ENCODE data around the gene XPO5.
"Not testable (repeated sequence)": the region's sequence is repeated elsewhere in the genome, so short reads cannot be mapped to it uniquely, and the experiment has no call there.

The XPO5 gene

GRCh38 chr6:43517505-43518357, 58.1 kb downstream of the XPO5 start:
- no peak for DNase-seq (ENCODE audit: low read depth)

GRCh38 chr6:43516697-43517504, 58.9 kb downstream of the XPO5 start, which contains the start of the genes POLR1C and YIPF3:
Gene POLR1C (plus strand): TSS chr6:43517089. CDS start chr6:43517110, 21 bp downstream.
Gene YIPF3 (minus strand): TSS chr6:43516926. CDS start chr6:43516807, 119 bp downstream.
- peak; percentile 94 for DNase-seq (ENCODE audit: low read depth)

DNA sequence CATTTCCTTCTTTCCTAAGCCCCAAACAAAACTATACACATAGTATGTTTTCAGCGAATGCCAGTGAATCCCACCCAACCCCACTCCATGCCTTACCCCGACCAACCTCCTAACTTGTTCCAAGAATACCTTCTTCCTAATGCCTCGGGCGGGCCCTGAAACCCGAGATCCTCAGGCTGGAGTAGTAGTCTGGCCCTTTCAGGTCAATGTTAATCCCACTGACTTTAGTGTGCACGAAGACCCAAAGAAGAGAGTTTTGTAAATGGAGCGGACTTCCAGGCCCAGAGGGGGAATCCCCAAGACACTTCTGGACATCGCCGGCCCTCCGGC, 59.5 kb downstream of the XPO5 start:
- DNase-seq (ENCODE audit: low read depth), result no peak

DNA sequence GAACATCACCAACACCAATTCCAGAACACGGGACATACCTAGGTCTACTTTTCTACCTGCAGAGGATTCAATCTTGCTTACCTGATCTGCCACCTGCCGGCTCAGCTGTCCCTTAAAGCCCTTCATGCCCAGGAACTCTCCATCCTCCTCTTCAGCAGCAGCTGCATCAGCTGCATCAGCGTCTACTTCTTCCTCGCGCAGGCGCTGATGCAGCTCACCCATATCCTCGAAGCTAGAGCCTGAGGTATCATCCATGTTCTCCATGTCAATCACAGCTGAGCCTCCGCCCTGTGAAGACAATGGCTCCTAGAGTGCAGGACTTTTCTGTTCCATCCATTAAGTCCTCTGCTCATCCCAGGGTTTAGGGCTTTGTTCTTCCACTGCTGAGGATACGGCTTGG, 60.0 kb downstream of the XPO5 start:
- no peak for DNase-seq (ENCODE audit: low read depth)

GRCh38 chr6:43511824-43512415, 63.9 kb downstream of the XPO5 start:
- DNase-seq (ENCODE audit: low read depth), result no peak

DNA sequence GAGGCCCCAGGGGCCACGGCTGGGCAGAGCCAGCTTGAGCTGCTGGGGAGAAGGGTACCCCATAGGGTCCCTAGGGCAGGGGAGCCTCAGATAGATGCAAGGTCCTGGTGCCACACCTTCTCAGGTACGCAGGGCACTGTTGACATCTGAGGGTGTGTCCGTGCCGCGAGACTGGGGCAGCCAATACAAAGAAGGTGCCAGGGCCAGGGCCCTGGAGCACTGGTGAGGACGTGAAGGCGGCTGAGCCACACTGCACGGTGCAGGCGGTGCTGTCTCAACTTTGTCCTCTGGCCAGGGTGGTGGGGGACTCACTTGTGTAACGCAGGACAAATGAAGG, 65.0 kb downstream of the XPO5 start:
- no peak for DNase-seq (ENCODE audit: low read depth)

GRCh38 chr6:43509984-43510826, 65.6 kb downstream of the XPO5 start, which contains the start of gene LRRC73:
Gene LRRC73 (minus strand): TSS chr6:43510346. CDS start chr6:43509785, 561 bp downstream.
- DNase-seq (ENCODE audit: low read depth), result peak; percentile 61

GRCh38 chr6:43509142-43509983, 66.5 kb downstream of the XPO5 start:
- no peak for DNase-seq (ENCODE audit: low read depth)

DNA sequence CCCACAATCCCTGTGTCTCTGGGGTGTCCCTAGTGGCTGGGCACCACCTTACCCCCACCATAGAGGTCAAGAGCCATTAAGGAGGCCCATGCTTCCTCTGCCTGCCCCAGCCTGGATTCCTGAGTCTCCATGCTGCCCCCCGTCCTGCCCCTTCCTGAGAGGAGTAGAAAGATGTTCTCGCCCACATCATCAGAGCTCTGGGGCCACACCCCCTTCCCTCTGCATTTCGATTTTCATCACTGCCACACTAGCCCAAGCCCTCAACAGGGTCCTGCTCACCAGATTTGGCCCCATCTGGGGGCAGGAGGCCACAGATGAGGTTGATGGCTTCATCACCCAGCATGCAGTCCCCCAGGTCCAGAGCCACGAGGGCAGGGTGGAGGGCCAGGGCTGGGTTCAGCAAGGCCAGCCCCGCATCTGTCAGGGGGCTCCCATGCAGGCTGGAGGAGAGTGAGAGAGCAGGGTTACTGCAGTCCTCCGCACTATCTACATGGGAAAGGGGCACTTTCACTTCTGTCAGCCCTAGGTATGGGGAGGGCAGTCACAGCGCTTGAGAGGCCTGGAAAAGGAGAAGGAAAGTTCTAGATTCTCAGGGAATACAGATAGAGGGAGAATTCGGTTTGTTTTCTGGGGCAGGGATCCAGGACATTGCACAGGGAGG, 67.2 kb downstream of the XPO5 start:
- DNase-seq (ENCODE audit: low read depth), result no peak

DNA sequence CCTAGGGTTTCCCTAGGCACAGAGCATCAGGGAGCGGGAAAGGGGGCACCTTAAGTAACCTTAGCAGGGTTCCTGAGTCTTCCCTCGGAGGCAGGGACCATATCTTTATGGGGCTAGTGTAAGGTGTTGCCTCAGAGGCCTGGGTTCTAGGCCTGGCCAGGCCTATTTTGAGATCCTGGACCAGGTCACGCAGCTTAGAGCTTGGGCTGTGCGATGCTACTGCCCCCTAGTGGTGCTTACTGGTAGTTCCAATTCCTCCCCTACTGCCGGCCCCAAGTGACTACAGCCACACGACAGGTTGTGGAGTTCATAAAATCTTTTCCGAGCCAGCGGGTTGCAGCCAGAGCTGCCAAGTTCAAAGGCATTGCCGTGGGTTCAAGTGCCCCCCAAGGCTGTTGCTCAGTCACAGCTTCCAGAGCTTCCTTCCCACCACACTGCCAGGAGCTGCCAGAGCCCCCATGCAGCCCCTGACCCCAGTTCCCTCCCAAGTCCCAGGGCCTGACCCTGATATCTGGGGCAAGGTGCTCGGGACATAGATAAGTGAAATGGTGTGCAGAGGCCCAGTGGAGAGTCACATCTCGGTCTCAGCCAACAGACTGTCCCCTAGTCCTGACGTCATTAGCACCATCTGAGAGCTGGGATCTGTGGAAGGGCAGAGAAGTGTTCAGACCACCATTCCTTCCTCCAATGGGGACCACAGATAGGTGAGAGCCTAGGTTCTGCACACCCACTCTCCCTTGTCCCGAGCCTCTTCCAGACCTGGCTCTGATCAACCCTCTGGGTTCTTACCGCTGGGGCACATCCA, 69.0 kb downstream of the XPO5 start:
- peak; percentile 68 for DNase-seq (ENCODE audit: low read depth)

GRCh38 chr6:43506171-43506570, 69.7 kb downstream of the XPO5 start:
- no peak for DNase-seq (ENCODE audit: low read depth)

GRCh38 chr6:43505718-43506117, 70.1 kb downstream of the XPO5 start:
- no peak for DNase-seq (ENCODE audit: low read depth)

- DNase-seq (ENCODE audit: low read depth), result no peak
These were observed 70.9 kb downstream of the XPO5 start for GRCh38 chr6:43504756-43505593.

- DNase-seq (ENCODE audit: low read depth), result no peak
These were observed 72.4 kb downstream of the XPO5 start for GRCh38 chr6:43503443-43503842.

GRCh38 chr6:43502666-43503065, 73.2 kb downstream of the XPO5 start:
- no peak for DNase-seq (ENCODE audit: low read depth)

GRCh38 chr6:43500921-43501320, 74.9 kb downstream of the XPO5 start:
- DNase-seq (ENCODE audit: low read depth), result no peak

DNA sequence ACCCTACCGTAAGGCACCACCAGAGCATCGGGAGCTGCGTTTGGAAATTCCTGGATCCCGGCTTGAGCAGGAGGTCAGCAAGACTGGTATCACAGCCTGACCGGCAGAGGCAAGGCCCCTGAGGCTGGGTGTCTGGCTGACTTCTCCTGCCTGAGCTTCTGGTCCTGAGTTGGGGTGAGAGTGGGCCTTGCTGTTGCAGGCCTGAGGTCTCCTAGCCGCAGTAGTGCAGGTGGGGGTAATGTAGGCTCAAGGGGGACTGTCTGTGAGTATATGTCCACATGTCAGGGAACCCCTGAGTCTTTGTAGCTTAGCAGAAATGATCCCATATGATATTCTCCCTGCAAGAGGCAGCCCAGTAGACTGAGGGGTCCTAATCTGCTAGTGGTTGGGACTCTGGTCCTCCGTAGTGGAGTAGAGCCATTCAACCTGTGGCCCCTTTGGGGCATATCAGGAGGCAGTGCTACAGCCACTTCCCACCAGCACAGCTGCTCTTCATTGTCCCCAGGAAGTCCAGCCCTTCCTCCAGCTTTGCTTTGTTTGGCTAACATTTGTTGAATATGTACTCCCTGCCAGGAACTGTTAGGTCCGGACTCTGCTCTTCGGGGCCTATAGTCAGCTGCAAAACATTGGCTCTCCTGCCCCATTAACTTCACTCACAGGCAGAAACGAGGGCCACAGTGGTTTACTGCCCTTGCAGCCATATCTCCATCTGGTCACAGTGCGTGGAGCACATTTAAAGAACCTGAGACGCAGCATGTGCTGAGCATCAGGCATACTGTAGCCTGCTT, 76.6 kb downstream of the XPO5 start:
- DNase-seq (ENCODE audit: low read depth), result no peak

GRCh38 chr6:43498291-43498690, 77.5 kb downstream of the XPO5 start:
- not testable (repeated sequence) for DNase-seq (ENCODE audit: low read depth)
